Skin epidermis (tissue), 12 donors: Measurements from ENCODE around the gene TBCEL.
"Not testable (repeated sequence)": the region's sequence is repeated elsewhere in the genome, so short reads cannot be mapped to it uniquely, and the experiment has no call there.

ENCODE experiments used
- H3K27ac ChIP-seq, 21 experiments: fragments of 200-600 bp; sonication (generic) in 11 of 21; one replicate each; pipeline ENCODE4 v1.5.0; 2020; ENCODE audit warnings: mild to moderate bottlenecking in 3 of 21, inconsistent platforms in 2 of 21, moderate library complexity in 2 of 21
- H3K4me3 ChIP-seq, 7 experiments: fragments of 200-600 bp; sonication (generic) in 2 of 7; one replicate each; pipeline ENCODE4 v1.5.0; 2020; ENCODE audit warnings: inconsistent platforms in 2 of 7, mild to moderate bottlenecking in 2 of 7, moderate library complexity in 1 of 7

The TBCEL gene

DNA sequence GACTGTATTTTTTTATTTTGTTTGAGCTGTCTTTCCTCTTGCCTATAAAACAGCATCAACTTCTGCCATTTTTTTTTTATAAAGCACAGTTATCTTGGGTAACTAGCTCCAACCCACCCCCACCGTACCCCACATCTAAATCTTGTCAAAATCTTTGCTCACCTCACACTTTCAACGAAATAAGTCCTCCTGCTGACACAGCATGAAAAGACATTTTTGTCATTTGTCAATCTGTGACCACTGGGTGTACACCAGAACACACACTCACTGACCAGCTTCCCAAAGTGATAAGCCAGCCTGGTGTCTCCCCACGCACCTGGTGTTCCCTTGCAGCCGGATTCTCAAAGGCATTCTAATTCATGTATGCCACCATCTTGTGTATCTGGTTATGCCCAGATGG, 75.5 kb downstream of the TBCEL start:
- Histone ChIP-seq H3K4me3 (no peak overlapping the region), H3K27ac (no peak overlapping the region)

DNA sequence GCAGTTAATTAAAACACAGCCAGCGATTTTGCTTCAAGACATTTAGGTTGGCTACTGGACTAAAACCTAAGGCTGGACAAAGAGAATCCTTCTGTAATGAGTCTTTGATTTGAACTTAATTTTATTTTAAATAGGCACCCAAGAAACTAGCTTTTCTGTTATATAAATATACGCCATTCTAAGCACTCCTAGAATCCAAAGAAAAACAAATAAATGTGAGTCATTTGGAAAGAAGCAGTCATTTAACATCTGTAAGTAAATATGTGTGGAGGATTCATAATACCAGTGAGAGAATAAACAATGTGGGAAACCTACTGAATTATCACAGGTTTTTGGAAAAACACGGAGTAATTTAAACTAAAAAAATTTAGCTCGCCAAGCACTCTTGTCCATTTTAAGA, 76.0 kb downstream of the TBCEL start:
- Histone ChIP-seq H3K27ac (no peak overlapping the region), H3K4me3 (no peak overlapping the region)

DNA sequence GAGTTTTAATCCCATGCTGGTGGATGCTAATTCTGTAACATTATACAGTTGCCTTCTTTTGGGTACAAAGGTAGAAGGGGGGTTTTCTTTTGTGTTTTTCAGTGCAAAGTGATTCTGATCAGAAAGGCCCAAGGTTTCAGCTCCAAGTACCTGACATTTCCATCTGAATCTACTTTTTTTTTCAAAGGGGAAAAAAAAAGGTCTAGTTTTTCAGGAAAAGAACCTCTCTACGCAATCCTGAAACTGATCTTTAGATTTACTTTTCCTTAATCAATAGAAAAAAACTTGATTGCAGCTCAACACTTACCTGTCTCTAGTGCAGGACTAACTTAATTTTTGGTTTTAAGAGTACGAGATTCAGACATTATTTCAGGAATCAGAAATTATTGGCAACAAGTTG, 77.0 kb downstream of the TBCEL start, which contains the start of gene TECTA:
Gene TECTA (plus strand): TSS at position 301 of the 400 bp plus-strand sequence. CDS start 1,423 bp downstream, outside the sequence.
- Histone ChIP-seq H3K4me3 (no peak within 1 kb of the TSS), H3K27ac (no peak within 1 kb of the TSS)

DNA sequence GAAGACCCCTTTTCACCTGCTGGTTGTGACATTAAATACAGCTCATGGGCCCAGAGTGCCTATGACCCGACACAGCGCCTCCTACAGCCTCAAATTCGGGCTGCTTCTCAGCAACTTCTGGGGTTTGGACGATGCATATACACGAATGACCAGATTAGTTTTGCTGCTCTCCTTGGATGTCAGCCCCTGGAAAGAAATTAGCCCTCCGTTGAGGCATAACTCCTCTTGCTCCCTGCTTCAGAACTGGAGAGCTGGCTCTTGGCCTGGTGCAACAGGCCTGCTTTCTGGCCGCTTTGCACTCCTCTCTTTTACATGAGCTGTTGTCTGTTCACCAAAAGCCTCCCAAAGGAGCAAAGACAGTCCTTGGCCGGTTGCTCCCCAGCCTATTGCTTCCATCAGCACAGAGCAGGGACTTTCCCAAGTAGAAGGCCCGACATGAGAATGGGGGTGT, 80.4 kb downstream of the TBCEL start:
- no peak overlapping the region for H3K27ac ChIP-seq
- no peak overlapping the region for H3K4me3 ChIP-seq

DNA sequence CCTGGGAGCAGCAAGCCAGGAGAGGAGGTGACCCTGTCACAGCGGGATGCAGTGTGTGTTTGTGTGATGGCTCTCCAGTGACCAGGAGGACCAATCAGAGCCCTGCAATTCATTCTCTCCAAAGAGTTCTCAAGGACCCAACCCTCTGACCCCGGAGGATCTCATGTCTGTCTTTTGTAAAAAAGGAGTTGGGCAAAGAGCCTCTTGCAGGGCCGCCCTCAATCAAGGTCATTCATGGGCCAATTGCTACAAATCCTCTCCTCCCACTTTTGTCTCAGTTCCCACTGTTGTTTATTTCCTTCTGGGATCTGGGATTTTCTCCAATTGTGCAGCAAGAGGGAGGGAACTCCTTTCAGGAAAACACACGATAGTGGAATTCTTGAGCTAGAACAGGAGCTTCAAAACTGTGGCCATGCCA, 81.2 kb downstream of the TBCEL start:
- Histone ChIP-seq H3K27ac (no peak overlapping the region), H3K4me3 (no peak overlapping the region)

DNA sequence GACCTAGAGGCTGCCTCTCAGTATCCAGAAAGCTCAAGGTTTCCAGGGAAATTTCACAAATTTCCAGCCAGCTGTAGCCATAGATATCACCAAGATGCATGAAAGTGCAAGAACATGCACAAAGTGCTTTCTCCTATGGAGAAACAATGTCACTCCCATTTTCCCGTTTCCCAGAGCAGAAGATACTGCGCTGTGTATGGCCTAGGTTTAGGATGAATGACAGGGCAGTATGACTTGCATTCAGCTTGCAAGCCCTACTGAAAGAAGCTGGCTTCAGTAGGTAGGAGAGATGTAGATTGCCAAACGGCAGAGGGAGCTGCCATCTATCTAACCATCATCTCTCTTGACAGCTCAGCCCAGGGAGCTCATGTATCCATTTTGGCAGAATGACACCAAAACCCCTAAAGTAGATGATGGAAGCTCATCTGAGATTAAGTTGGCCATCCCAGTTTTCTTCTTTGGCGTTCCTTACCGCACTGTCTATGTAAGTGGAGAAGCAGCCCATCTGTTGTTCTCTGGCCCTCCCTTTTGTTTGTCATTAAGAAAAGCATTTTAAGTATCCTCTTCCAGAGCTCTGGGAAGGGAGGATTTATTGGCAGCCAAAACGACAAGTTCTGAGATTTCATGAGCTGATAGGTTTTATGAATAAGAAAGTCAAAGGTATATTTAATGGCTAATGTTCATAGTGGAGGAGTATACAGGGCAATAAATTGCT, 81.7 kb downstream of the TBCEL start:
- Histone ChIP-seq H3K4me3 (no peak overlapping the region), H3K27ac (no peak overlapping the region)

DNA sequence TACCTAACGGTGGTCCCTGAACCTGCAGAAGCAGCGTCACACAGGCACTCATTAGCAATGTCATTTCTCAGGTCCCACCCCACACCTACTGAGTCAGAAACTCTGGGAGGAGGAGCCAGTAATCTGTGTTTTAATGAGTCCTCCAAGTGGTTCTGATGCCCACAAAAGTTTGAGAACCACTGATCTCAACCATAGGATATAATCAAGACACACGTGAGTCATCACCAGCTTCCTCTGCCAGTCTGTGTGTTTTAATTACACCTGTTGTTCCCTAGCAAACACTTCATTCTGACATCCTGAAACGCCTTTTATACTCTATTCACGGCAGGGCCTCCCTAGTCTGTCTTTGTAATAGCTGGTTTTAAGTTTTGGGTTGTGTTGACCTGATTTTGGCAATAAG, 82.9 kb downstream of the TBCEL start:
- Histone ChIP-seq H3K27ac (no peak overlapping the region), H3K4me3 (no peak overlapping the region)

DNA sequence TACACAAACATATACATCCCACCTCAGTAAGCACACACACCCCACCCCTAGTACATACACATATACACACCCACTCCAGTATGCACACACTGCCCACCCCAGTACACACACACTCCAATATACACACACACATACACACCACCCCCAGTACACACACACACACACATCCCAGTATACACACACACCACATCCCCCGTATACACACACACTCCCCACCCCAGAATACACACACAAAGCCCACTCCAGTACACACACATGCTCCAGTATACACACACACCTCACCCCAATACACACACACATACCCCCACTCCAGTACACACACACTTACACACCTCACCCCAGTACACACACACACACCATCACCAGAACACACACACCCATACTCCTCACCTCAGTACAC, 84.5 kb downstream of the TBCEL start:
- Histone ChIP-seq H3K4me3 (no peak overlapping the region), H3K27ac (no peak overlapping the region)

DNA sequence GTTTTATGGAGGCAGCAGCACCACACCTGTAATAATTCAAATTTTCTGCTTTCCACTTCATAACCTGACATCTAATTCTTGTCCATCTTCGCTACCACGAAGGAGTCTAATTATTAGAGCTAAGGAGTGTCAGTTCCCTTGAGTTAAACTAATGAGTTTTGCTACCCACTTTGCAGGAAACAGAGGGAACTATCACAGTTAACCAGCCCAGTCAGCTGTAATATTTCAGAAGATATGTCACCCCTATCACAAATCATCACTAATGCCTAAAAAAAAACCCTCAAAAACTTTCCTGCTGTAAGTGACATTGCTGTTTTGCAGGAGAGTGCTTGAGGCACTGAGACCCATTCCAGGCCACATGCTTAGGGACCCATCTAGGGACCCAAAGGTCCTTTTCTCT, 85.6 kb downstream of the TBCEL start:
- Histone ChIP-seq H3K27ac (no peak overlapping the region), H3K4me3 (no peak overlapping the region)

DNA sequence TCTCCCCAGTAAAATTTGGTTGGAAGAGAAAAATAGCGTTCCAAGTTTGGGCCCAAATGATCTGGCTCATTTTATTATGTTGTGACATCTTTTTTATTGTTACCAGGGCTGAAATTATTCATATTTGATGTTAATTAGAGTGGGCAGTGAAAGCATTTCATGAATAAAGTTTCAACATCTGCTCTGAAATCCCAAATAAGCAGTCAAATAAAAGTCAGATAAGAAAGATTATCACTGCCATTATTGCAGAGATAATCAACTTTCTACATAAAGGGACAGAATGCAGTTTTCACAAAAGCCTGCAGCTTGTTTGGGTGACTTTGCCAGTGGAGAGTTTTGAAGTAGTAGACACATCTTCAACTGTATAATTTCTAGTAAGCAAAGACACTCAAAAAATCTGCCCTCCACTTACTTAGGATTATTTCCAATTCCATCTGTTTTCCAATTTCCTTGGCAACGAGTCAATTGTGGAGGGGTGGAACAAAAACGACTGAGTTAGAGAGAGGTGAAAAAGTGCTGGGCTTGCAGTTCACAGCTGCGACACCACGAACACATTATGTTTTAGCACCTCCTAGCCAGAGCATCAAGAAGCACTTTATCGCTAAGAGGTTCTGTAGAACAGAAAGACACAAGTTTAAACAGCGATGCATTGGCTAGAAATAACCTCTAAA, 86.1 kb downstream of the TBCEL start:
- Histone ChIP-seq H3K4me3 (no peak overlapping the region), H3K27ac (no peak overlapping the region)

DNA sequence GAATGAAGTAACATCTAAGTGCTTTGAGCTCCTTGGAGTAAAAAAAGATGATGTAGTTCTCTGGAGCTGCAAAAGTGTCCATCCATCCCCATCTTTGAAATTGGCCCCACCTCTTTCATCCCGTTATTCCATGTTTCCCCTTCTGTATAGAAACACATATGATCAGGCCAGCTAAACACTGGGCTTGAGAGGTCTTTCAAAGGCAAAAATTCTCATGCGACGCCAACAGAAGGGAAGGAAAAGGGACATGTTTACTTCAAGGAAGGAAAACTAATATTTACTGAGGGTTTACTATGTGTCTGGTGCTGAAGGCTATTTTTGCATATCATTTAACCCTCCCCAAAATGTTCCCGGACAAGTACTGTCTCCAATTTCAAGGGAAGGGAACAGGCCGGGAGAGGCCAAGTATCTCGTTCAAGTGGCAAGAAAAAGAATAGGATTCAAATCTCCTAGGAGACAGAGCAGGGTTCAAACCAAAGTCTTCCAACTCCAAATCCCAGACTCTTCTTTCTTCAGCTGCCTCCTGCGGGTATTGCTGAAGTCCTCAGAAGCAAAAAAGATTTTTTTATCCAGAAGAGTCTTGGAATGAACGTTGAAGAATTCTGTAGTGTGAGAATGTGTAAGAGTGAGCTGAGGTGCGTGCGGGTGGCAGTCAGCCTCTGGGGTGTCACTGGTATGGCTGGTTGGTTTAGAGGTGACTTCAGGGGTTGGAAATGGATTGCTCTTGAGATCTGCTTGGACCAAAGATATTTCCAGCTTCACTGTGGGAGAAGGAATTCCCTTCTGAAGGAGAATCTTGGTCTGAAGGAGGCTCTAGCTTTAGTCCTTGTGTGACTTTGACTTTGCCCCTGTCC, 87.2 kb downstream of the TBCEL start:
- H3K4me3 ChIP-seq = no peak overlapping the region
- H3K27ac ChIP-seq = no peak overlapping the region

DNA sequence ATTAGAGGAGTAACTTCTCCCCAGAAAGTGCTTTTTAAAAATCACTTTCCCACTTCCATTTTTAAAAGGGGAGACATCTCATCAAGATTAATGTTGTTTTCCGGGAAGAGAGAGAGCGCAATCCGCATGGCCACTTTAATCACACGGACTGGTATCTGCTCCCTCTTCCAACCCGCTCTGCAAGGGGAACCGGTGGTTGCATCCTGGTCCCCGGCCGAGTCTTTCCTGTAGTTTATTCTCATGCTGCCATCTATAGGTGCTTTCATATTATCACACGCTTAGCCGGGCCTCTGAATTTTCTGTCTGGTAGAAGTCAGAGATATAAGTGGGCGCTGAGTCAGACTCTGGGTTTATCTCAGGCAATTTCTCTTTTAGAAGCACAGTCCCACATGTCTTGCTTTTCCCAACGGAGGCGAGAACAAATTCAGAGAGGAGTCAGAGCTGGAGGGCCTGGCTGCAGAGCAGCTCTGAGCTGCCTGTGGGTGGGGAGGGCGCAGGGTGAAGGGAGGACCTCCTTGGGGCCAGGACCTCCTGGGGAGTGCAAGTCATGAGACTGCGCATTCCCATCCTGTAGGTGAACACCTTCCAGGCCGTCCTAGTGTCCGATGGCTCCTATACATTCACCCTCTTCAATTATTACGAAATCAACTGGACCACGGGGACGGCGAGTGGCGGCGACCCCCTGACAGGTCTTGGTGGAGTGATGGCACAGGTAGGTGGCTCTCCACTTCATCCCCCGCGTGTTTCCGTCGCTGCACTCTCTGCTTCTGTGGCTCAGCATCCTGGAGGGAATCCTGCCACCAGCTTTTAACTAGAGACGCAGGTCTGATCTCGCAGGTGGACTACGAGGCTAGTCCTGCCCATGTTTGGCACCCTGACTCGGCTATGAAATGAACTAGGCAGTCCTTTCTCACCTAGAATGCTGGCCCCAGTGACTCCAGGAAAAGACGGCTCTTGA, 88.9 kb downstream of the TBCEL start:
- Histone ChIP-seq H3K27ac (no peak overlapping the region), H3K4me3 (no peak overlapping the region)

DNA sequence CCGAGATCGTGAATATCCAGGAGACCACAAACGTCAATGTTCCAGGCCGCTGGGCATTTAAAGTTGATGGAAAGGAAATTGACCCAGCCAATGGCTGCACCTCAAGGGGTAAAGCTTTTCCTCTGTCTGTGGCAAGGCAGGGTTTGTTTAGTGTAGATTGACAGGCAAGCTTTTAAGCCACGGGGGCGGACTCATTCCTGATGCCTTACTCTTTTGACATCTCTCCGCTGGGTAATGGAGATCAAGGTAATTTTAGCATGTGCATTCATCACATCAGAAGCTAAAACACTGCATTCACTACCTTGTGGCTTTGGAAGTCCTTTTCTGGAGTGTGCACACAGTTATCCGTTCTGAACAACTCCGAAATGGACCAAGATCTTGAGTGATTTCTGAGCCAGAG, 89.7 kb downstream of the TBCEL start:
- H3K4me3 ChIP-seq = no peak overlapping the region

DNA sequence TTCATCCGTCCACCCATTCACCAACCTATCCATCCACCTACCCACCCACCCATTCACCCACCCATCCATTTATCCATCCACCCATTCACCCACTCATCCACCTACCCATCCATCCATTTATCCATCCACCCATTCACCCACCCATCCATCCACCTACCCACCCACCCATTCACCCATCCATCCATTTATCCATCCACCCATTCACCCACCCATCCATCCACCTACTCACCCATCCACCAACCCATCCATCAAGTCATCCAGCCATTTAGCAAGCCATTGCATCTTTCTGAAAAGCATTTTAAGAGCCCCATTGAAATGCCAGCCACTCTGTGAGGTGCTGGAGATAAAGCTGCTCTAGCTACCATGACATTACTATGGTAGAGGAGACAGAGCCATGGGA, 91.1 kb downstream of the TBCEL start:
- not testable (repeated sequence) for H3K4me3 ChIP-seq

More for the DNA sequence above, 89.7 kb downstream of the TBCEL start:
- H3K27ac ChIP-seq = no peak overlapping the region

DNA sequence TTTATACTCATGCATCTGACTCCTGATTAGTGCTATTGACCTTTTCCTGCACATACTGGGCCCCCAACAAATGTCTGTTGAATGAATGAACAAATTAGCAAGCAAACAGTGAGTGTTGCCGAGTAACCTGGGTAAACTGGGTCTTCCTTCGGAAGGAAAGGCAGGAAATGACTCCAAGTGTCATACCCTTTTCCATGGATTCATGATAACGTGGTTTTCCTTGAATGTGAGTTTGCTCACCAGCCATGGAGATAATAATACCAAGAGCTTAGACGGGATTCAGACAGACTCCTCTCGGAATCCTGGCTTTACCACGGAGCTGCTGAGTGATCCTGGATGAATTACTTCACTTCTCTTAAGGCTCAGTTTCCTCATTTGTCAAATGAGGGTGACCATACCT, 93.9 kb downstream of the TBCEL start:
- no peak overlapping the region for H3K4me3 ChIP-seq
- no peak overlapping the region for H3K27ac ChIP-seq

More for the DNA sequence above, 91.1 kb downstream of the TBCEL start:
- not testable (repeated sequence) for H3K27ac ChIP-seq

DNA sequence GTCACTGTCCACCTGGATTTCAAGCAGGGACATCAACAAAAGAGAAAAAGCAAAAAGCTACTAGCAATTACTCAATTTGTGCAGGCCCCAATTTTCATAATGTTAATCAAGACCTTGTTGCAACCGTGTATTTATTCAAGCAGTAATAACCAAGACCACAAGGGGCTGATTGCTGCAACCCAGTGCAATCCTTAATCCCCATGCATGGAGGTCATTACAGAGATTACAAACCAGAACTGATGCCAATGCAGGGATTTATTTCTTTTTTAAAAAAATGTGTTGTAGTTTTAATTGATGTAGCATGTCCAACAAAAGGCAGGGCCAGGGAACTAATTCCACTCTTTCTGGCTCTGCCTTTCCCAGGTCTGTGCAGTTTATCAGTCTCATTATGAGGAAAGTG, 95.5 kb downstream of the TBCEL start:
- Histone ChIP-seq H3K27ac (no peak overlapping the region), H3K4me3 (no peak overlapping the region)

DNA sequence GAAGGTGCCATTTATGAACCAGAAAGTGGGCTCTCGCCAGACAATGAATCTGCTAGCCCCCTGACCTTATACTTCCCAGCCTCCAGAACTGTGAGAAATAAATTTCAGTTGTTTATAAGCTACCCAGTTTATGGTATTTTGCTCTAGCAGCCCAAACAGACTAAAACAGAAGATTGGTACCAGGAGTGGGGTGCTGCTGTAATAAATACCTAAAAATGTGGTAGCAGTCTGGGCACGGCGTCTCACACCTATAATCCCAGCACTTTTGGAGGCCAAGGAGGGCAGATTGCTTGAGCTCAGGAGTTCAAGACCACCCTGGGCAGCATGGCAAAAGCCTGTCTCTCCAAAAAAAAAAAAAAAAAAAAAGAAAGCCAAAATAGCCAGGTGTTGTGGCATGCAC, 98.4 kb downstream of the TBCEL start:
- no peak overlapping the region for H3K27ac ChIP-seq
- no peak overlapping the region for H3K4me3 ChIP-seq

DNA sequence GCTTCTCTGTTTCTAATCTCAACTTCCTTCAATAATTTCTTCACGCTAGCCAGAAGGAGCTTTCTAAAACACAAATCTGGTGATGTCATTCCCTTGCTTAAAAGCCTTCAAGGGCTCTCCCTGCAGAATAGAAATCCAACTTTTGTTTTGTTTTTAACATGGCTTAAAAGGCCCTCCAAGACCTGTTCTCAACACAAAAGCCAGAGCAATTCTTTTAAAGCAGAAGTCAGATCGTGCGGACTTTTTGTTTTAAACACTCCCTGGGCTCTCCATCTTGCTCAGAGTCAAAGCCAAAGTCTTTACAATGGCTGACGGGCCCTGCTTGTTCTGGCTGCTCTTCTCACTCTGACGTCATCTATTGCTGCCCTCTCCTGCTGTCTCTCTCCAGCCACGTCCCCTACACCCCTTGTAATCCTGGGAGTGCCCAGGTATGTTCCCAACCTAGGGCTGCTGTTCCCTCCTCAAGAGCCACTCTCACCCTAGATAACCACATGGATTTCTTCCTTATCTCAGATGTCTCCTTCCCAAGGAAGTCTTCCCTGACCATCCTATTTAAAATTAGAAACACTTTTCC, 99.7 kb downstream of the TBCEL start:
- no peak overlapping the region for H3K27ac ChIP-seq

DNA sequence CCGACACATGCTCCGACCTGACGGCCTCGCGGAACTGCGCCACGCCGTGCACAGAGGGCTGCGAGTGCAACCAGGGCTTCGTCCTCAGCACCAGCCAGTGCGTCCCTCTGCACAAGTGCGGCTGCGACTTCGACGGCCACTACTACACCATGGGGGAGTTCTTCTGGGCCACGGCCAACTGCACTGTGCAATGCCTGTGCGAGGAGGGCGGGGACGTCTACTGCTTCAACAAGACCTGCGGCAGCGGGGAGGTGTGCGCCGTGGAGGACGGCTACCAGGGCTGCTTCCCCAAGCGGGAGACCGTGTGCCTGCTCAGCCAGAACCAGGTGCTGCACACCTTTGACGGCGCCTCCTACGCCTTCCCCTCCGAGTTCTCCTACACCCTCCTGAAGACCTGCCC, 103.9 kb downstream of the TBCEL start:
- no peak overlapping the region for H3K27ac ChIP-seq

More for the DNA sequence above, 99.7 kb downstream of the TBCEL start:
- H3K4me3 ChIP-seq = no peak overlapping the region

More for the DNA sequence above, 103.9 kb downstream of the TBCEL start:
- no peak overlapping the region for H3K4me3 ChIP-seq
